ENCODE results near the gene MTARC2.

DNA sequence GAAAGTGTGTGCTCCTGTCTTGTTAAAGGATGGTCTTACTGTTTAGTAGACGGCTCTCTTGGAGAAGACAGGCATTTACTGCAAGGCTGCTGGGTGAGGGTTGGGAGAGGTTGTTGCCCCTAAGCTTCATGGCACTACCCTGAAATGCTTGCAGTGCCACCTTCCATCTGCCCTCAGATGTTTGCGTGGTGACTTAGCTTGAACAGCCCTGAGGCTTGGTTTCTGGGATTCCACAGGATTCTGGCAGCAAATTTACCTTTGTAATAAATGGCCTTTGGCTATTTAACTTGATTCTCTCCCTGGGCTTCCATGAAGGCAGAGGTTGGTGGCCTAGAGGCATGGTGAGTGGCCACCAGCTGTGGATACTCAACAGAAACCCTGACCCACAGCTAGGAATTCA, 50.2 kb downstream of the MTARC2 start:
- TF ChIP-seq CTCF (IDR thresholded peaks at IDR 0.05) (no peak), POLR2A (IDR thresholded peaks at IDR 0.05) (no peak), EP300 (IDR thresholded peaks at IDR 0.05) (no peak)

All from sigmoid colon (tissue), 4 donors.